SK-N-MC (cell line): ENCODE data around the gene DOP1A.
"Not testable (repeated sequence)": the region's sequence is repeated elsewhere in the genome, so short reads cannot be mapped to it uniquely, and the experiment has no call there.

ENCODE experiments used
- DNase-seq: peaks from one replicate; pipeline ENCODE4 v3.0.0-alpha.2; 2011; ENCODE audit warnings: low read depth, low spot score
- H3K27ac ChIP-seq: fragments of 200-600 bp; sonication (generic); 2 replicates; pipeline ENCODE4 v1.5.1; 2016; ENCODE audit warnings: mixed run types
- H3K36me3 ChIP-seq: fragments of 200-600 bp; sonication (generic); 2 replicates; pipeline ENCODE4 v1.6.1; 2017; ENCODE audit warnings: antibody characterized with exemption, low read length, mixed read lengths; ENCODE audit not compliant: insufficient read depth
- H3K4me3 ChIP-seq: fragments of 200-600 bp; sonication (generic); 2 replicates; pipeline ENCODE4 v1.5.1; 2016
- H3K9ac ChIP-seq: fragments of 200-600 bp; sonication (generic); 2 replicates; pipeline ENCODE4 v1.8.0; 2017; ENCODE audit warnings: mixed run types, mixed read lengths; ENCODE audit not compliant: insufficient read length
- H3K9me3 ChIP-seq: fragments of 200-600 bp; sonication (generic); 2 replicates; pipeline ENCODE4 v1.6.1; 2017; ENCODE audit warnings: low read depth, mild to moderate bottlenecking, antibody characterized with exemption, low read length, moderate library complexity, mixed read lengths
- EZH2 ChIP-seq: fragments of 200-600 bp; sonication (generic); IDR thresholded peaks from one replicate; pipeline ENCODE4 v1.6.1; 2017; ENCODE audit warnings: antibody characterized with exemption
- FOXP2 ChIP-seq: optimal IDR thresholded peaks from 2 replicates; pipeline ENCODE3; 2011; ENCODE audit warnings: mild to moderate bottlenecking, moderate library complexity; ENCODE audit not compliant: insufficient read depth; ENCODE audit errors: extremely low read length, control extremely low read depth
- POLR2AphosphoS5 ChIP-seq: IDR thresholded peaks from 2 replicates; pipeline ENCODE4 v1.6.1; 2012; ENCODE audit warnings: mild to moderate bottlenecking, low read depth, low read length, borderline replicate concordance

DOP1A gene

DNA sequence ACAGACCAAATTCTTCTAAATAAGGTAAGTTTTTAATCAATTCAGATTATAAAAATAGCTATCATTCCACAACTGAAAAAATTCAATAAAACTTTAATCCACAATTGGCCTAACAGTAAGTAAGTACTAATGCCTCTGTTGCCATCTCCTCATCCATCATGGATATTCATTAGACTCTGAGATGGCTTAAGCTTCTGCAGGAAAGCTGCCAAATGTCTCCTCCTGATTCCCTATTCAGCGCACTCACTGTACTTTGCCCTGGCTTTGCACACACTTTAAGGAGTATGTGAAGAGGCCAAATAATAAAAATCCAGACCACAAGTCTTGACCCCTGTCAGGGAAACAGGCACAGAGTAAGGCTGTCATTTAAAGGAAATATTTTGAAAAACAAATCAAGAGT is 102.0 kb downstream of the DOP1A start:
- no peak overlapping the region for H3K27ac ChIP-seq
- DNase-seq, result no peak
- H3K4me3 ChIP-seq, result no peak overlapping the region
- TF ChIP-seq FOXP2 (no peak), EZH2 (no peak), POLR2AphosphoS5 (no peak)
- no peak overlapping the region for H3K9ac ChIP-seq
- H3K36me3 ChIP-seq, result peaks cover 97% of the 10 kb centered on the region
- no peaks in the 10 kb centered on the region for H3K9me3 ChIP-seq

DNA sequence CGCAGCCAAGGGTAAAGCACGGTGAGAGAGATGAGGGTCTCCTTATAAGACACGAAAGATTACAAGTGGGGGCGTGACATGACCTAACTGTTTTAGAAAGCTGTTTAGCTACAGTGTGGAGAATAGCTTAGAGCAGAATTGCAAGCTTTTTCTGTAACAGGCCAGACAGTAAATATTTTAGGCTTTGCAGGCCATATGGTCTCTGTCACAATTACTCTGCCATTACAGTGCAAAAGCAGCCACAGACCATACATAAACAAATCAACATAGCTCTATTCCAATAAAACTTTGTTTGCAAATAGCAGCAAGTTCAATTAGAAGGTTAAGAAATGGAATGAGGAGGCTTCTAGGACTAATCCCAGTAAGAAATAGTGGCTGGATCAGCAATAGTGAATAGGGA is 108.8 kb downstream of the DOP1A start:
- TF ChIP-seq POLR2AphosphoS5 (no peak), FOXP2 (no peak), EZH2 (no peak)
- Histone ChIP-seq H3K27ac (no peak overlapping the region), H3K36me3 (peaks cover 74% of the 10 kb centered on the region), H3K9me3 (no peaks in the 10 kb centered on the region), H3K9ac (no peak overlapping the region), H3K4me3 (no peak overlapping the region)
- no peak for DNase-seq

DNA sequence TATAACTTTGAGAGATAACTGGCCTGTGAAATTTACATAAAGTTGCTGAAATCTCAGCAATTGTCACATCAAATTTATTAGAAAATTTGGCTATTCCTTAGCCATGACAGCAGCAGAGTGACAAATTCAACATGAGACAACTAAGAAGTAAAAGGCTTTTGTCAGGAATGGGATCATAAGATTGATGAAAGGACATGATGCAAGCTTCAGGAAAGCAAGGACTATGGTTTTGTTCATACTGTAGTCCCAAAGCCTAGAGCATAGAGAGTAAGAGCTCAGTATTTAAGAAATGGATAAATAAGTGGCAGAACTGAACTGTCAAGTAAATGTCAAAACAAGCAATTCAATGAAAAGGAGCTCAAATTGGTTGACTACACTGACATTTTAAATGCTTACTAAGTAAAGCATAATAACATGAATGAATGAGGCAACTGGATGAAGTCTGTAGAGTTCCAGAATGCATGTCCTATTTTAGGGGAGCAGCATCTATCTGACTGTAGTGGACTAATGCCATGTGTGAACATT is 113.0 kb downstream of the DOP1A start:
- Histone ChIP-seq H3K27ac (no peak overlapping the region), H3K4me3 (no peak overlapping the region), H3K9ac (no peak overlapping the region), H3K9me3 (no peaks in the 10 kb centered on the region), H3K36me3 (peaks cover 65% of the 10 kb centered on the region)
- no peak for TF ChIP-seq EZH2
- TF ChIP-seq FOXP2, result no peak
- no peak for TF ChIP-seq POLR2AphosphoS5
- no peak for DNase-seq

DNA sequence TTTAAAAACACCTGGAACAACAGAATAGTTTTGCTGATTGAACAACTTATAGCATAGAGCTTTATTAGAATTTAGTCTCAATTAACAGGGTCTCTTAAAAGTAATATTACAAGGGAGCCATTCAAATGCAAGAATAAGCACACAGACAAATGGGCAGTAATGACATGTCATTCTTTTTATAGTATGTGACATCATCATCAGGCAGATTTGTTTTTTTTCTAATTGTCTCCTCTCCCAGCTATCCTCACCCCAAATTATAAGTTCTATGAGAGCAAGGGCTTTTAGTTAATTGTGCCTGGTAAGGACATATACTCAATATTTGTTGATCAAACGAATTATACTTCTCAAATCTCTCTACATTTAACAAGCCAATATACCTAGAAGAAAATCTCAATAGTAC is 114.6 kb downstream of the DOP1A start:
- H3K36me3 ChIP-seq, result peaks cover 65% of the 10 kb centered on the region
- H3K27ac ChIP-seq, result no peak overlapping the region
- H3K9ac ChIP-seq, result no peak overlapping the region
- no peak for DNase-seq
- no peak overlapping the region for H3K4me3 ChIP-seq
- H3K9me3 ChIP-seq, result no peaks in the 10 kb centered on the region
- TF ChIP-seq EZH2, result no peak
- TF ChIP-seq FOXP2, result no peak
- TF ChIP-seq POLR2AphosphoS5, result no peak

DNA sequence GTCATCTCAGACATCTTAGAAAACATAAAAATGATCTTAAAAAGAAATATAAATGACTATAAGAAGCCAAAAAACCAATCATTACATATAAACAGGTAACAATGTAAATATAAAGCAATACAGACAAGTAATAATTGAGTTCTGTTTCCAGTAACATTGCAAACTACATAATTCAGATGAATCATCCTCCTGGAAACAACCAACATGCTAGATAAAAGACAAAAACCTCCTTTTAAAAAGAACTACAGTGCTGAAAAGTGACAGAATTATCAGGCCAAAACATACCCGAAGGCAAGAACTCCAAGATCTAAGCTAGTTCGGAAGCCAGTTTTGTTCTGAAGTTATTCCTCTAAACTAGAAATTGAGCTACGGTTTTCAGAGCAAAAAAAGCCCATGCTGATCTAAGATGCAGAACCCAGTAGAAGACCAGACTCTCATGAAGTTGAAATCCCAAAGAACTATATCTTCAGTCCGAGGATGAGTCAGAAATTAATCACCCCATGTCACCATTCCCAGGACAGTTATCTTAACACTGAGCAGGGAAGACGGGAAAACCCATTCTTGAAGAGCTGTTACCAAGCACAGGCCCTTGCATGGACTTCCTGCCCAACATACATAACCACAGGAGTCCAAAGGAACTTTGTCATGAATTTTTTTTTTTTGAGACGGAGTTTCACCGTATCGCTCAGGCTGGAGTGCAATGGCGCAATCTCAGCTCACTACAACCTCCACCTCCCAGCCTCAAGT is 115.8 kb downstream of the DOP1A start:
- Histone ChIP-seq H3K36me3 (peaks cover 63% of the 10 kb centered on the region), H3K4me3 (no peak overlapping the region), H3K27ac (no peak overlapping the region), H3K9me3 (no peaks in the 10 kb centered on the region), H3K9ac (no peak overlapping the region)
- TF ChIP-seq FOXP2 (no peak), EZH2 (no peak), POLR2AphosphoS5 (no peak)
- no peak for DNase-seq

DNA sequence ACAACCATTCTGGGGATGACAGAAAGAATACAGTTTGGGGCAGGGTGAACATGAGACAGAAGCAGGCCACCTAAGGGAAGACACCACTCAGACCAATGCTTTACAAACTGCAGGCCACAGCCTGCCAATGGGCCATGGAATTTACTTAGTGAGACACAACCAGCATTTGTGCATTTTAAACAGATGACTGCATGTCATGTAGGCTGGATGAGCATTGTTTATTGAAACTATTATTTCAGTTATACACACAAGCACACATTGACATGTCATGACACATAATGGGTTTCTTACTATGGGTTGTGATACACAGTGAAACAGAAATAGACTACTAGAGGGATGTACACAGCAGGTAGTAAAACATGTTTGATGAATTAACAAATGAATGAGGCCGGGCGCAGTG is 117.6 kb downstream of the DOP1A start:
- no peak overlapping the region for H3K4me3 ChIP-seq
- H3K27ac ChIP-seq, result no peak overlapping the region
- TF ChIP-seq FOXP2, result no peak
- no peak for TF ChIP-seq POLR2AphosphoS5
- no peak for TF ChIP-seq EZH2
- no peak overlapping the region for H3K9ac ChIP-seq
- no peaks in the 10 kb centered on the region for H3K9me3 ChIP-seq
- no peak for DNase-seq
- peaks cover 69% of the 10 kb centered on the region for H3K36me3 ChIP-seq

DNA sequence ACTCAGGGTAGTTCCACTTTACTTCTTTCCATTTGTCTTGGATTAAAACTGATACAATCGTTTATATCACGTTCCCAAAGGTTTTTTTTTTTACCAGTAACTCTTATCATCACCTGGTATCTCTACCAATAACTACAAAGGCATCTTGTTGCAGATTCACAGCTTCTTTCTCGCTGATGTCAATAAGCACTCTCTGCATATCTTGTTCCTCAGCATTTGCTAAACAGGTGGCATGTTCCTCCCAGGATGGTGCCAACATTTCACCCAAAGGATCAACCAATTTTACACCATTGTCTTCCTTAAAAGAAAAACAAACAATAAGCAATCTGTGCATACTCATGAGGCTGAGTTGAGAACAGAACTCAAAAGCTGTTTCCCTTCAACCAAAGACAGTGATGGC is 121.0 kb downstream of the DOP1A start:
- no peak for TF ChIP-seq FOXP2
- TF ChIP-seq POLR2AphosphoS5, result no peak
- TF ChIP-seq EZH2, result no peak
- no peaks in the 10 kb centered on the region for H3K9me3 ChIP-seq
- no peak for DNase-seq
- peaks cover 48% of the 10 kb centered on the region for H3K36me3 ChIP-seq
- no peak overlapping the region for H3K27ac ChIP-seq
- H3K9ac ChIP-seq, result no peak overlapping the region
- H3K4me3 ChIP-seq, result no peak overlapping the region

DNA sequence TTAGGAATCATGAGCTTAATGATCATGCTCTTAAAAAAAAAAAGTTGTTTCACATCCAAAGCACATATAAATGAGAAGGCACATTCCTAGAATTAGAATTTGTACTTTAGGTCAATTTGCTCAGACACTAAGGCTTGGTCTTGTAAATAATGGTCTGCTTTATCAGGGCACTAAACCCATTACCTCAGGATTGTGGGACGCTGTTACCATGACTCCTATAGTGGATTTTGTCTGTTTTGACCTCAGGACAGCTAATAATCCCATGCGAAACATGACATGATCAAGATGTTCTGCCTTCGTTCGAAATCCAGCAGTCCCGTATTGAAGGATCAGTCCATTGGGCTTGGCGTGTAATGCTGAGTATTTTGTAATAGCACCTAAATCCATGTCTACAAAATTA is 123.2 kb downstream of the DOP1A start:
- H3K9me3 ChIP-seq, result no peaks in the 10 kb centered on the region
- no peak for TF ChIP-seq POLR2AphosphoS5
- TF ChIP-seq EZH2, result no peak
- TF ChIP-seq FOXP2, result no peak
- DNase-seq, result no peak
- H3K4me3 ChIP-seq, result no peak overlapping the region
- H3K9ac ChIP-seq, result no peak overlapping the region
- peaks cover 38% of the 10 kb centered on the region for H3K36me3 ChIP-seq
- no peak overlapping the region for H3K27ac ChIP-seq

DNA sequence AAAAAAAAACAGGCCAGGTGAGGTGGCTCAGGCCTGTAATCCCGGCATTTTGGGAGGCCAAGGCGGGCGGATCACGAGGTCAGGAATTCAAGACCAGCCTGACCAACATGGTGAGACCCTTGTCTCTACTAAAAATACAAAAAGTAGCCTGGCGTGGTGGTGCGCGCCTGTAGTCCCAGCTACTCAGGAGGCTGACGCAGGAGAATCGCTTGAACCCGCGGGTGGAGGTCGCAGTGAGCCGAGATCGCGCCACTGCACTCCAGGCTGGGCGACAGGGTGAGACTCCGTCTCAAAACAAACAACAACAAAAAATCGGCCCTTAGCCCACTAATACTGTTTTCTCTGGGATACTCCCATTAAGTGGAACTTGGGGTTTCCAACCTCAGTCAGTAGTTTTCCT is 124.5 kb downstream of the DOP1A start:
- Histone ChIP-seq H3K36me3 (peaks cover 29% of the 10 kb centered on the region), H3K4me3 (peak overlapping the region; percentile 97), H3K9ac (peak overlapping the region; percentile 85)
- DNase-seq, H3K27ac ChIP-seq, H3K9me3 ChIP-seq: not testable (repeated sequence)
